ENCODE measurements around the gene ALLC.

Gene ALLC

DNA sequence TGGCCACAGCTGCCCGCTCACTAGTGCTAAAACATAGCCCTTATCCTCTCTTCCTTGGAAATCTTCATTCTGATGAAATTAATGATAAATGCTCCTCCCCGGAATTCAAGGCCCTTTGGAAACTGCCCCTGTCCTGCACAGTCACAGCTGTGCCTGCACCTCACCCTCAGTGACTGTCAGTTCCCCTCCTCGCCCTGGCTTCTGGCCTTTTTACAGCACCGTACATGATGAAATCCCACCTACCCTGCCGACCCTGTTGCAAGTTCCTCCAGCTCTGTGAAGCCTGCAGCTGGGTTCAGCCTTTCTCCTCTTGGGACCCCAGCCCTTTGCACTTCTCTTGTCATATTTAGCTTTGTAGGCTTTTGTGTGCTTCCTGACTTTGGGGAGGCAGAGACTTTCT, 93.8 kb downstream of the ALLC start:
- Histone ChIP-seq H3K36me3 (ENCODE audit: low read length) (no peaks in the 10 kb centered on the region), H3K27ac (ENCODE audit: low read depth, low read length) (no peak overlapping the region), H3K9ac (ENCODE audit: low read length) (no peak overlapping the region), H2AFZ (ENCODE audit: low read depth, low read length, severe bottlenecking) (no peak overlapping the region), H3K4me2 (ENCODE audit: low read depth, low read length, poor library complexity, severe bottlenecking) (no peak overlapping the region), H3K27me3 (ENCODE audit: low read length) (no peaks in the 10 kb centered on the region), H3K79me2 (ENCODE audit: insufficient read depth, low read length) (no peaks in the 10 kb centered on the region), H3F3A (ENCODE audit: insufficient read depth) (no peaks in the 10 kb centered on the region), H3K4me3 (ENCODE audit: insufficient read depth, low read length, poor library complexity, severe bottlenecking) (no peak overlapping the region), H3K9me2 (replicated peaks; ENCODE audit: insufficient read depth, low read length) (no peaks in the 10 kb centered on the region), H3K9me3 (ENCODE audit: insufficient read depth, low read length) (no peaks in the 10 kb centered on the region), H4K20me1 (ENCODE audit: low read depth, low read length) (no peaks in the 10 kb centered on the region)
- TF ChIP-seq, protein P1, sequence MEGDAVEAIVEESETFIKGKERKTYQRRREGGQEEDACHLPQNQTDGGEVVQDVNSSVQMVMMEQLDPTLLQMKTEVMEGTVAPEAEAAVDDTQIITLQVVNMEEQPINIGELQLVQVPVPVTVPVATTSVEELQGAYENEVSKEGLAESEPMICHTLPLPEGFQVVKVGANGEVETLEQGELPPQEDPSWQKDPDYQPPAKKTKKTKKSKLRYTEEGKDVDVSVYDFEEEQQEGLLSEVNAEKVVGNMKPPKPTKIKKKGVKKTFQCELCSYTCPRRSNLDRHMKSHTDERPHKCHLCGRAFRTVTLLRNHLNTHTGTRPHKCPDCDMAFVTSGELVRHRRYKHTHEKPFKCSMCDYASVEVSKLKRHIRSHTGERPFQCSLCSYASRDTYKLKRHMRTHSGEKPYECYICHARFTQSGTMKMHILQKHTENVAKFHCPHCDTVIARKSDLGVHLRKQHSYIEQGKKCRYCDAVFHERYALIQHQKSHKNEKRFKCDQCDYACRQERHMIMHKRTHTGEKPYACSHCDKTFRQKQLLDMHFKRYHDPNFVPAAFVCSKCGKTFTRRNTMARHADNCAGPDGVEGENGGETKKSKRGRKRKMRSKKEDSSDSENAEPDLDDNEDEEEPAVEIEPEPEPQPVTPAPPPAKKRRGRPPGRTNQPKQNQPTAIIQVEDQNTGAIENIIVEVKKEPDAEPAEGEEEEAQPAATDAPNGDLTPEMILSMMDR (IDR thresholded peaks at IDR 0.05; ENCODE audit: insufficient read depth, low read length, poor library complexity, severe bottlenecking): no peak
- TF ChIP-seq EZH2phosphoT487 (conservative IDR thresholded peaks at IDR 0.05; ENCODE audit: low read length): no peak
